Kidney (tissue), 14 donors: ENCODE measurements around the gene SPTA1. TPM values are rescaled to one million over a fixed set of nuclear protein-coding genes. Genes with fewer than 3 reads are reported as not detected.

Source experiments
- DNase-seq, 5 donors: peaks; one replicate each; pipeline ENCODE4 v3.0.0-alpha.2; 2013 to 2020
- FAIRE-seq: peaks from 2 replicates; lab custom pipeline; 2012; peaks lifted over from hg19 to GRCh38; lab: Jason Lieb, UNC
- H3K27ac ChIP-seq, 2 donors: one replicate each; pipeline ENCODE4 v1.7.0; 2013; ENCODE audit warnings: low read depth in 2 of 2, low read length in 2 of 2, inconsistent platforms in 1 of 2
- H3K27me3 ChIP-seq: one replicate; pipeline ENCODE4 v1.7.1; 2013; ENCODE audit warnings: low read length, inconsistent platforms; ENCODE audit not compliant: control insufficient read depth, insufficient read depth
- H3K36me3 ChIP-seq, 3 donors: one replicate each; pipeline versions ENCODE4 v1.7.0 to v1.7.1; 2013; ENCODE audit warnings: low read length in 3 of 3, control low read depth in 1 of 3, inconsistent platforms in 1 of 3; ENCODE audit not compliant: insufficient read depth in 3 of 3, control insufficient read depth in 2 of 3
- H3K4me1 ChIP-seq, 3 donors: one replicate each; pipeline versions ENCODE4 v1.7.0 to v1.7.1; 2013; ENCODE audit warnings: low read length in 3 of 3, inconsistent platforms in 1 of 3, low read depth in 1 of 3; ENCODE audit not compliant: control insufficient read depth in 2 of 3, insufficient read depth in 2 of 3
- H3K4me3 ChIP-seq, 3 donors: one replicate each; pipeline versions ENCODE4 v1.7.0 to v1.8.1; 2013; ENCODE audit warnings: low read length in 3 of 3, control low read depth in 1 of 3, inconsistent platforms in 1 of 3
- H3K9ac ChIP-seq, 3 donors: one replicate each; pipeline versions ENCODE4 v1.7.0 to v1.7.1; 2013; ENCODE audit warnings: low read length in 3 of 3, control low read depth in 1 of 3, inconsistent platforms in 1 of 3
- H3K9me3 ChIP-seq, 3 donors: one replicate each; pipeline versions ENCODE4 v1.7.0 to v1.7.1; 2013; ENCODE audit warnings: low read length in 3 of 3, control low read depth in 1 of 3, inconsistent platforms in 1 of 3; ENCODE audit not compliant: control insufficient read depth in 2 of 3, insufficient read depth in 1 of 3
- CTCF ChIP-seq: IDR thresholded peaks from 3 replicates; pipeline ENCODE4 v1.5.1; 2012; ENCODE audit warnings: mild to moderate bottlenecking, moderate library complexity, borderline replicate concordance; ENCODE audit not compliant: insufficient read depth; ENCODE audit errors: extremely low read depth
- intact Hi-C: fragments of 100-400 bp; cut with DNase I; formaldehyde crosslinking; loops from one replicate; pipeline ENCODE4 v1.11.1; 2022
- polyA plus RNA-seq: library from polyadenylated mRNA; stranded (reverse); fragments of 350-450 nt; fragmentation: Illumina TruSeq; extraction: RNeasy Lipid Tissue Mini Kit (QIAGEN cat#74804); gene quantifications from one replicate; pipeline ENCODE4 v1.2.3, GENCODE V29; 2014; ENCODE audit warnings: low read depth, low replicate concordance; ENCODE audit not compliant: insufficient read depth
- total RNA-seq: library from RNA; stranded (reverse); fragmentation: NEBNext Ultra II Directional; extraction: Animal tissue kit (Norgen Biotek cat#: 25700); gene quantifications from one replicate; pipeline ENCODE4 v1.2.1, GENCODE V29; 2021
- donor health status: control.
- donor health status: control.
- donor health status: control.
- donor health status: control.
- donor health status: control.
- donor health status: DM: yes; HTN: yes; CAD: no.
- donor health status: Normal renal cell carcinoma (clear cell type).

Gene SPTA1
- total and polyA plus RNA-seq, 2 donors from 2014 or later: 0.28 TPM; not detected in 1

- FAIRE-seq (no peak), DNase-seq (no peak)
- H3K4me1 ChIP-seq: no peaks in the 10 kb centered on the region
- no peak overlapping the region for H3K27ac ChIP-seq
- H3K4me3 ChIP-seq: no peak overlapping the region
- no peak for TF ChIP-seq CTCF
- no peak overlapping the region for H3K9ac ChIP-seq
- intact Hi-C loops: no loop called here
- no peaks in the 10 kb centered on the region for H3K27me3 ChIP-seq
- H3K36me3 ChIP-seq: no peaks in the 10 kb centered on the region
- no peaks in the 10 kb centered on the region for H3K9me3 ChIP-seq
These were observed 37.9 kb upstream of the SPTA1 start for GRCh38 chr1:158724442-158724841.

- H3K36me3 ChIP-seq: no peaks in the 10 kb centered on the region
- no peak within 1 kb of the TSS for H3K4me3 ChIP-seq
- H3K9me3 ChIP-seq: no peaks in the 10 kb centered on the region
- no peaks in the 10 kb centered on the region for H3K4me1 ChIP-seq
- no peak within 1 kb of the TSS for H3K9ac ChIP-seq
- H3K27me3 ChIP-seq: no peaks in the 10 kb centered on the region
- no peak for TF ChIP-seq CTCF
- H3K27ac ChIP-seq: no peak within 1 kb of the TSS
- intact Hi-C loops: no loop called here
- FAIRE-seq: no peak
- no peak for DNase-seq
These were observed 34.1 kb upstream of the SPTA1 start, which contains the start of gene OR6K3 for GRCh38 chr1:158720620-158721019. Gene OR6K3, minus strand, starts transcription at chr1:158720720. Its CDS starts 2,605 bp downstream, at chr1:158718115.

- no peak for FAIRE-seq
- intact Hi-C loops: no loop called here
These were observed 33.1 kb upstream of the SPTA1 start for GRCh38 chr1:158719664-158720063.

More at GRCh38 chr1:158719664-158720063, 33.1 kb upstream of the SPTA1 start:
- Histone ChIP-seq H3K27me3 (no peaks in the 10 kb centered on the region), H3K4me3 (no peak overlapping the region), H3K27ac (no peak overlapping the region), H3K4me1 (no peaks in the 10 kb centered on the region), H3K9me3 (no peaks in the 10 kb centered on the region), H3K9ac (no peak overlapping the region), H3K36me3 (no peaks in the 10 kb centered on the region)
- TF ChIP-seq CTCF: no peak
- no peak for DNase-seq
